Hepatocyte (in vitro differentiated cells): ENCODE data around the gene EFCAB10. TPM values are rescaled to one million over a fixed set of nuclear protein-coding genes. Genes with fewer than 3 reads are reported as not detected.

Experiments used
- DNase-seq: peaks from one replicate; pipeline ENCODE4 v3.0.0-alpha.2; 2016; ENCODE audit warnings: low spot score
- H2AFZ ChIP-seq: fragments of 200-600 bp; sonication (generic); 2 replicates; pipeline ENCODE4 v1.6.0; 2016; ENCODE audit warnings: antibody characterized with exemption, mild to moderate bottlenecking
- H3K27ac ChIP-seq: fragments of 200-600 bp; sonication (generic); 2 replicates; pipeline ENCODE4 v1.5.1; 2016; ENCODE audit warnings: mild to moderate bottlenecking
- H3K27me3 ChIP-seq: fragments of 200-600 bp; sonication (generic); 2 replicates; pipeline ENCODE4 v1.6.1; 2016
- H3K36me3 ChIP-seq: fragments of 200-600 bp; sonication (generic); replicated peaks from 2 replicates; pipeline ENCODE4 v1.5.1; 2016; ENCODE audit warnings: low read depth; ENCODE audit not compliant: insufficient read depth
- H3K4me1 ChIP-seq: fragments of 200-600 bp; sonication (generic); 2 replicates; pipeline ENCODE4 v1.5.1; 2016; ENCODE audit warnings: mild to moderate bottlenecking, moderate library complexity; ENCODE audit not compliant: insufficient read depth
- H3K4me2 ChIP-seq: fragments of 200-600 bp; sonication (generic); 2 replicates; pipeline ENCODE4 v1.6.0; 2016
- H3K4me3 ChIP-seq: fragments of 200-600 bp; sonication (generic); 2 replicates; pipeline ENCODE4 v1.5.1; 2016; ENCODE audit warnings: mild to moderate bottlenecking
- H3K79me2 ChIP-seq: fragments of 200-600 bp; sonication (generic); 2 replicates; pipeline ENCODE4 v1.6.0; 2017; ENCODE audit warnings: mild to moderate bottlenecking
- H3K9me2 ChIP-seq: fragments of 200-600 bp; sonication (generic); replicated peaks from 2 replicates; pipeline ENCODE4 v1.6.0; 2017; ENCODE audit warnings: mild to moderate bottlenecking; ENCODE audit not compliant: insufficient read depth
- H3K9me3 ChIP-seq: fragments of 200-600 bp; sonication (generic); 2 replicates; pipeline ENCODE4 v1.5.1; 2016; ENCODE audit warnings: low read depth, mild to moderate bottlenecking
- H4K20me1 ChIP-seq: fragments of 200-600 bp; sonication (generic); 2 replicates; pipeline ENCODE4 v1.6.0; 2016; ENCODE audit warnings: mild to moderate bottlenecking; ENCODE audit not compliant: insufficient read depth, poor library complexity, severe bottlenecking
- CTCF ChIP-seq: fragments of 200-600 bp; sonication (generic); IDR thresholded peaks from 2 replicates; pipeline ENCODE4 v1.5.1; 2016; ENCODE audit warnings: antibody characterized with exemption, mild to moderate bottlenecking; ENCODE audit not compliant: poor library complexity
- EZH2 ChIP-seq: fragments of 200-600 bp; sonication (generic); IDR thresholded peaks from 2 replicates; pipeline ENCODE4 v1.6.1; 2016; ENCODE audit warnings: antibody characterized with exemption, mild to moderate bottlenecking, borderline replicate concordance
- EZH2phosphoT487 ChIP-seq: fragments of 200-600 bp; sonication (generic); IDR thresholded peaks from one replicate; pipeline ENCODE4 v1.6.1; 2018; ENCODE audit warnings: antibody characterized with exemption, mild to moderate bottlenecking, low read depth, moderate library complexity; ENCODE audit not compliant: unreplicated experiment, severe bottlenecking
- WGBS: methylation state at CpG from one replicate; pipeline ENCODE4 v1.1.6; 2016; ENCODE audit warnings: low lambda C conversion rate; ENCODE audit errors: missing lambda C conversion rate; 5-methylcytosine and 5-hydroxymethylcytosine counted together
- polyA plus RNA-seq: library from polyadenylated mRNA; unstranded; fragments of >200 nt; fragmentation: Nextera tagmentation; extraction: Ambion mirVana; gene quantifications from 2 replicates; pipeline ENCODE4 v1.2.1, GENCODE V29; 2016
- total RNA-seq: library from RNA; depleted of rRNA; stranded (reverse); fragments of >200 nt; gene quantifications from 2 replicates; pipeline ENCODE4 v1.2.3, GENCODE V29; 2014

Gene EFCAB10
- total and polyA plus RNA-seq, 2 experiments from 2014 or later, result 0.24 TPM; not detected in 1

GRCh38 chr7:105565190-105565589 lies 16.1 kb downstream of the EFCAB10 start:
- Histone ChIP-seq H3K79me2 (no peaks in the 10 kb centered on the region), H3K36me3 (no peaks in the 10 kb centered on the region), H4K20me1 (no peaks in the 10 kb centered on the region), H3K27me3 (no peaks in the 10 kb centered on the region), H3K9me3 (no peaks in the 10 kb centered on the region), H3K4me3 (no peak overlapping the region), H3K9me2 (no peaks in the 10 kb centered on the region), H3K27ac (no peak overlapping the region), H3K4me1 (no peaks in the 10 kb centered on the region), H2AFZ (no peak overlapping the region), H3K4me2 (no peak overlapping the region)
- TF ChIP-seq CTCF (no peak), EZH2 (no peak), EZH2phosphoT487 (no peak)
- WGBS, result 100% methylated on average over 4 of the region's 4 CpGs
- DNase-seq, result no peak

- Histone ChIP-seq H3K4me1 (no peaks in the 10 kb centered on the region), H3K9me2 (no peaks in the 10 kb centered on the region), H2AFZ (no peak overlapping the region), H3K27me3 (no peaks in the 10 kb centered on the region), H3K27ac (no peak overlapping the region), H3K4me2 (no peak overlapping the region), H3K4me3 (no peak overlapping the region), H3K79me2 (no peaks in the 10 kb centered on the region), H4K20me1 (no peaks in the 10 kb centered on the region), H3K36me3 (no peaks in the 10 kb centered on the region), H3K9me3 (no peaks in the 10 kb centered on the region)
- DNase-seq, result no peak
- TF ChIP-seq EZH2phosphoT487, result no peak
- TF ChIP-seq CTCF, result no peak
- no peak for TF ChIP-seq EZH2
- 100% methylated on average over 1 of the region's 1 CpG for WGBS
Observed at GRCh38 chr7:105559926-105560325, 21.4 kb downstream of the EFCAB10 start.

GRCh38 chr7:105538339-105538738 lies 43.0 kb downstream of the EFCAB10 start:
- TF ChIP-seq EZH2phosphoT487, result no peak
- no peak for TF ChIP-seq EZH2
- TF ChIP-seq CTCF, result no peak
- Histone ChIP-seq H3K9me2 (no peaks in the 10 kb centered on the region), H3K9me3 (no peaks in the 10 kb centered on the region), H4K20me1 (no peaks in the 10 kb centered on the region), H3K27me3 (no peaks in the 10 kb centered on the region), H3K79me2 (peaks cover 22% of the 10 kb centered on the region), H3K4me2 (no peak overlapping the region), H2AFZ (no peak overlapping the region), H3K27ac (no peak overlapping the region), H3K4me1 (peaks cover 3% of the 10 kb centered on the region), H3K4me3 (no peak overlapping the region), H3K36me3 (no peaks in the 10 kb centered on the region)
- WGBS, result 91% methylated on average over 2 of the region's 2 CpGs
- no peak for DNase-seq
